ENCODE results near the gene HTR1E.
"Not testable (repeated sequence)": the region's sequence is repeated elsewhere in the genome, so short reads cannot be mapped to it uniquely, and the experiment has no call there.

The HTR1E gene

GRCh38 chr6:86937219-86938079, at the start of gene HTR1E:
Gene HTR1E, plus strand, starts transcription at chr6:86937528. Its CDS starts 77,807 bp downstream, at chr6:87015335.
- peak; percentile 9 for DNase-seq

GRCh38 chr6:86888301-86888700, 49.0 kb upstream of the HTR1E start:
- no peak for DNase-seq

DNA sequence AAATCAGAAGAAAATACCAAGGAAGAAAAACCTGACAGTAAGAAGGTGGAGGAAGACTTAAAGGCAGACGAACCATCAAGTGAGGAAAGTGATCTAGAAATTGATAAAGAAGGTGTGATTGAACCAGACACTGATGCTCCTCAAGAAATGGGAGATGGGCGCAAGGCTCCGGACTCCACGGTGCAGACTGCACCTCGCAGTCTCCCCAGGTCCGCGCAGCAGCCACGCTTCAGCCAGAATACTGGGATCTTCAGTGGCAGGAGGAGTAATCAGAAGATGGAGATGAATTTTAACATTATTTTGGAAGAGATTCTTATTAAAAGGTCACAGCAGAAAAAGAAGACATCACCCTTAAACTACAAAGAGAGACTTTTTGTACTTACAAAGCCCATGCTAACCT, 40.1 kb upstream of the HTR1E start:
- not testable (repeated sequence) for DNase-seq

DNA sequence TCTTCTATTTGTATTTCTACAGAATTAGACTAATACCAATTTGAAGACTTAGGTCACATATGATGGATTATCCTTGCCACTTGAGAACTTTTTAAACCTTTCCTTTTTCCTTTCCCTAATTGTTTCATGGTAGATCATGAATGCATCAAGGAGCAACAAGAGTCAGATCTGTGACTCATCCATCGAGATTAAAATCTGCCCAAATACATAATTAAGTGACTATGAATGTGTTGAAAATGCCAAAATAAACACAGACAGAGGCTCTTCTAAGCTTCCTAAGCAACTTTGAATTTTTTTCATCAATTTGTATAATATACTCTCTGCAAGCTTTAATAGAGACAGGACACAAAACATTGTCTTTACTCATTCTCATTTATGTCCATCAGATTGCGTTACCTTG, 23.5 kb upstream of the HTR1E start:
- DNase-seq = no peak

- DNase-seq = no peak
Observed at GRCh38 chr6:86916393-86916792, 20.9 kb upstream of the HTR1E start.

GRCh38 chr6:86927138-86927537, 10.2 kb upstream of the HTR1E start:
- DNase-seq = not testable (repeated sequence)

DNA sequence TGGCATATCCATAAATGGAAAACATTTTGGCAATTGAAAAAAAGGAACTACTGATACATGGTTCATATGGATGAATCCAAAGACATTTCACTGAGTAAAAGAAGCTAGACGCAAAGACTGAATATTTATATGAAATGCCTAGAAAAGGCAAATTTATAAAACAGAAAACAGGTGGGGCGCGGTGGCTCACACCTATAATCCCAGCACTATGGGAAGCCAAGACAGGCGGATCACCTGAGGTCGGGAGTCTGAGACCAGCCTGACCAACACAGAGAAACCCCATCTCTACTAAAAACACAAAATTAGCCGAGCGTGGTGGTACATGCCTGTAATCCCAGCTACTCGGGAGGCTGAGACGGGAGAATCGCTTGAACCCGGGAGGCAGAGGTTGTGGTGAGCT, 9.5 kb upstream of the HTR1E start:
- not testable (repeated sequence) for DNase-seq

DNA sequence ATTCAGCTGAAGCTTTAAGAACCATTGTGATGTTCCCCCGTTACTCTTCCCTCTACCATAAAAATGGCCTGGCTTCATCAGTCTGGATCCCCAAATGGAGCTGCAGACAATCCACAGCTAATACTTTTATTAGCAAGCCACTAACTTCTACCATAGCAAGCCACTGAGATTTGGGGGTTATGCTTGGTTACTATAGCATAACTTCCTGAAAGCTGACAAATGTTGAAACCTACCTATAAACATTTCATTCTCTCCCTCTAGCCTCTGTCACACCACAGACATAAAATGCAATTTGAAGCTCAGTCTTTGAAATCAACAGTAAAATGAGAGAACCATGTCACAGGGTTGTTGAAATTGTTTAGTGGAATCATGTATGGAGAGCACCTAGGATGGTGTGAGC, 3.0 kb upstream of the HTR1E start:
- DNase-seq = no peak

- no peak for DNase-seq
Observed at GRCh38 chr6:86936834-86937218, 502 bp upstream of the HTR1E start.

GRCh38 chr6:86938814-86939213, 1.5 kb downstream of the HTR1E start:
- no peak for DNase-seq

- DNase-seq = no peak
Observed at GRCh38 chr6:86941461-86941860, 4.1 kb downstream of the HTR1E start.

DNA sequence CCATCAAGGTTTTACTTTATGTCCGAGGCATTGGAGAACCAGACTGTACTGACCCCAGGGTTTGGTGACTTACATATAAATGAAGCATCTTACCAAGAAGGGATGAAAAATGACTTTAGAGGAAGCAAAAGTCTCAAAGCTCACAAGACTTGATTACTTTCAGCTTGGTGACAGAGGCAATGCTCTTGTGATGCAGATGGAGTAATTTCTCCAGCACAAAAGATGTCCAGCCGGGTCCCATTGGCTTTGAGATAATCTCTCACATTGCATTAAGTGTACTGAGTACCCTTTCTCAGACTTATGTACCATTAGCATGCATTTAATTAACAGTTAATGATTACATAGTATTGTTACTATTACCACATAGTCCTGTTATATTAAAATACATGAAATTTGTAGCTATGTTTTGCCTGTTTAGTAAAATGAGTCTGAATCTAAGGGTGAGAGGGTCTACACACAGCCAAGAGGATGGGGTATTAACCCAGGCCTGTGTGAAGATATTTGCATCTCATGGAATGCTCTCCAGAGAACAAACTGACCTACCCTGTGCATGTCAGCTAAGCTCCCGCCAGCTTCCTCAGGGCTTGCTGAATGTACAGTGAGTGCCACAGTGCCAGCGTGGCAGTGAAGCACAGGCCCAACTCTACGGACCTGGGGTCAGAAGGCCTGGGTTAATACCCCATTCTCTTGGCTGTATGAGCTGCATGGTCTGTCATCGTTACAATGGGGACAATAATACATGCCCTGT, 5.6 kb downstream of the HTR1E start:
- DNase-seq = no peak

DNA sequence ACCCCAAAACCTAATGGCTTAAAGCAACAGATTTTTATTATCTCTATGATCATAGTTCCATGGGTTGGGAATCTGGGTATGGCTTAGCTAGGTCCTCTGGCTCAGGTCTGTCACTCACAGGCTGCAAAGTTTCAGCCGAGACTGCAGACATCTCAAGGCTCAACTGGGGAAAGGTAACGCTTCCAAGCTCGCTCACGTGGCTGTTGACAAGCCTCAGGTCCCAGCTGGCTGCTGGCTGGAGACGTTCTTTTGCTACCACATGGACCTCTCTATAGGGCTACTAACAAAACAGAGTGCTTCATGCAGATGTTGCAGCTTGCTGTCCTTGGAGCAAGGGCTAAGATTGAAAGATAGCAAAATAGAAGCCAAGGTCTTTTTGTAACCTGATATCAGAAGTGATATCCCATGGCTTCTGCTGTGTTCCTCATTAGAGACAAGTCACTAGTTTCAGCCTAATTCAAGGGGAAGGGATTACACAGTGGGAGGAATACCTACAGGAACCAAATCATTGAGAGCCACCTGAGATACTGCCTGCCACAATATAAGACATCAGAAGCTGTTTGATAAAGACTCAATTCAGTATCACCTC, 6.6 kb downstream of the HTR1E start:
- DNase-seq = no peak

DNA sequence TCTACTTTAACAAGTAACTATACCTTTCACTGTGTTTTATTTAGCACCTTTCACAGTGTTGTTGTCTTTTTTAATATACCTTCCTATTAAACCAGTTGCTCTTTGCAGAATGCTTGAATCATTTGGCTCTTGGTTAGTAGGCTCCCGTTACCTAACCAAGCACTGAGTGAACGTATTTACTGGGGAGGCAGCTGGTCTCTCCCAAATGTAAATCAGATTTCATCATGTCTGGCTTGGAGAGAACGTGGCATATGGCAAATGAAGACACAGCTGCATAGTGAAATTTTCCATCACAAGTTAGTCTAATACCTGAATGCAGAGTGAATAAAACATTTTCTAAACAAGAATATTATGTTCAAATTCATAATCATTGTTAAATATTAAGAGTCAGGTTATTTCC, 12.4 kb downstream of the HTR1E start:
- no peak for DNase-seq

GRCh38 chr6:86952991-86953390, 15.7 kb downstream of the HTR1E start:
- no peak for DNase-seq

DNA sequence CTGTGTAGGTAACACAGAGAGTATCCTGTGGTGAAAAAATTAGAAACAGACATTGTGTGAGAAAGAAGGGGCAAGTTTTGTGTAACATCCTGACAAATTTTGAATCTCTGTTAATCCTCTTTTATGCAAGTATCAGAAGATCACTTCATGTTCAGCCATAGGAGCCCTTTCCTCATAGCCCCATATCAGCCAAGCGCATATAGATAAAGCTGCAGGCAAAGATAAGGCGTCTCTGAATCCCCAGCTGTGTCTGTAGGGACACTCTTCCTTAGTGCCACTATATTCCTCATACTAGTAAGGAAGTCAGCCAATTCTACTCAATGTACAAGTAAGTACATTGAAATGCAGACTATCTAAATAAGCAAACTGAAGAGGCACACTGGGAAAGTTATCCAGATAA, 22.3 kb downstream of the HTR1E start:
- DNase-seq = no peak

GRCh38 chr6:86961455-86962200, 24.3 kb downstream of the HTR1E start:
- no peak for DNase-seq

DNA sequence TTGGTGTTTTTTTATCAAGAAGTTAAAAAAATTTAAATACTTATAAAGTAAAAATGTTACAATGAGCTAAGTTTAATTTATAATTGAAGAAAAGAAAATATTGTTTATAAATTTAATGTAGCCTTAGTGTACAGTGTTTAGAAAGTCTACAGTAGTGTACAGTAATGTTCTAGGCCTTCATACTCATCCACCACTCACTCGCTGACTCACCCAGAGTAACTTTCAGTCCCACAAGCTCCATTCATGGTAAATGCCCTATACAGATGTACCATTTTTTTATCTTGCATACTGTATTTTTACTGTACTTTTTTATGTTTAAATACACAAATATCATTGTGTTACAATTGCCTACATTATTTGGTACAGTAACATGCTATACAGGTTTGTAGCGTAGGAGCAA, 26.0 kb downstream of the HTR1E start:
- DNase-seq = no peak

DNA sequence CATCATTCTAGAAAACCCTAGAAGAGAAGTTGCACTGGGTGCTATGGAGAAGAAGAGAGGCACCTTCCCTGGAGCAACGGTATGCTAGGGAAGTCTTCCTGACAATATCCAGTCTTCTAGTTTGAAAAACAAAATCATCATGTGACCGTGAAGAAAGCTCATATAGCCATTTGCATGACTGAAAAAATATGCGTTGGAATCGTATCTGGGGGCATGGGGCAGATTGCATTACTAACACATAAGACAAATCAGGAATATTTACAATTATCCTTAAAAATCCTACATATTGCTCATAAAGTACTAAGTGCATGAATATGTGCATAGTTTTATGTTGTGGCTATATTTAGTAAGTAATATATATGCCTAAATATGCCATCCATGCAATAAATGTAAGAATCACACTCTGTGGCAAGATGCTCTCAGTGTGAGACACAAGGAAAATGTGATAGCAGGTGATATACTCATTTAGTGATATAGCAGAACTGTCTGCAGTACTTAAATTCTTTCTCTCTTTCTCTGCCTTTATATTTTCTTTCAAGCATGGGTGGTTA, 26.8 kb downstream of the HTR1E start:
- DNase-seq = no peak

GRCh38 chr6:86966271-86966670, 28.9 kb downstream of the HTR1E start:
- no peak for DNase-seq

GRCh38 chr6:86969573-86969972, 32.2 kb downstream of the HTR1E start:
- no peak for DNase-seq

GRCh38 chr6:86973088-86973487, 35.8 kb downstream of the HTR1E start:
- DNase-seq = no peak

DNA sequence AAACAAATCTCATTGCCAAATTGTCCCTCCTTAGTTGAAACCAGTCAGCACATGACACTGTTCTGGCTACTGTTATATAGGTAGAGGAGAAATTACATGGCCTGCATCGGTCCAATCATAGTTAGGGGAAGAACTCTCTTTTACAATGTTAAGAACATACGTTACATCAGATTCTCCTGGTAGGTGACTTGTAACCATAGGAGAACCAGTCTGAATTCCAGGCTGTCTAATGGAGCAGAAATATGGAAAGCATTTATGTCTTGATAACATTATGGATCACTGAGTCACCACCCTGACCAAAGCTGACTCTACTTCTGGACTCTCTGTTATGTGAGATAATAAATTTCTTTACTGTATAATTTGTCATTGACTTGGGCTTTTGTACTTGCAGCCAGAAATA, 40.9 kb downstream of the HTR1E start:
- no peak for DNase-seq
